GM21390 (cell line): ENCODE measurements around the gene SAMD4A.
"Not testable (repeated sequence)": the region's sequence is repeated elsewhere in the genome, so short reads cannot be mapped to it uniquely, and the experiment has no call there.

ENCODE experiments used
- ATAC-seq: cut with Tn5 transposase; IDR thresholded peaks from one replicate; pipeline ENCODE4 v1.9.1; 2021; ENCODE audit not compliant: unreplicated experiment

SAMD4A gene

GRCh38 chr14:54591866-54592265 lies 24.9 kb downstream of the SAMD4A start:
- ATAC-seq: no peak

- ATAC-seq: no peak
These were observed 26.9 kb downstream of the SAMD4A start for GRCh38 chr14:54593860-54594259.

- no peak for ATAC-seq
These were observed 27.6 kb downstream of the SAMD4A start for GRCh38 chr14:54594537-54594936.

- ATAC-seq: no peak
These were observed 31.0 kb downstream of the SAMD4A start for GRCh38 chr14:54597795-54598443.

- ATAC-seq: no peak
These were observed 33.2 kb downstream of the SAMD4A start for GRCh38 chr14:54599966-54600716.

- no peak for ATAC-seq
These were observed 33.8 kb downstream of the SAMD4A start for GRCh38 chr14:54600717-54601109.

- no peak for ATAC-seq
These were observed 36.4 kb downstream of the SAMD4A start for GRCh38 chr14:54603362-54603761.

GRCh38 chr14:54606178-54606577 lies 39.2 kb downstream of the SAMD4A start:
- ATAC-seq: no peak

- ATAC-seq: no peak
These were observed 39.8 kb downstream of the SAMD4A start for GRCh38 chr14:54606631-54607133.

- no peak for ATAC-seq
These were observed 42.6 kb downstream of the SAMD4A start for GRCh38 chr14:54609576-54609975.

- ATAC-seq: no peak
These were observed 43.4 kb downstream of the SAMD4A start for GRCh38 chr14:54610051-54610977.

GRCh38 chr14:54614296-54614695 lies 47.4 kb downstream of the SAMD4A start:
- ATAC-seq: no peak

- no peak for ATAC-seq
These were observed 50.5 kb downstream of the SAMD4A start for GRCh38 chr14:54617467-54617866.

- no peak for ATAC-seq
These were observed 54.8 kb downstream of the SAMD4A start for GRCh38 chr14:54621686-54622085.

GRCh38 chr14:54622192-54622958 lies 55.4 kb downstream of the SAMD4A start:
- ATAC-seq: peak; percentile 81

- ATAC-seq: no peak
These were observed 56.5 kb downstream of the SAMD4A start for GRCh38 chr14:54623279-54624004.

- ATAC-seq: not testable (repeated sequence)
These were observed 57.1 kb downstream of the SAMD4A start for GRCh38 chr14:54624005-54624358.

GRCh38 chr14:54625112-54625511 lies 58.2 kb downstream of the SAMD4A start:
- ATAC-seq: no peak

GRCh38 chr14:54627219-54627539 lies 60.3 kb downstream of the SAMD4A start:
- ATAC-seq: peak; percentile 9
